Fibroblast of lung (primary cell): ENCODE data around the gene PFKFB3. TPM values are rescaled to one million over a fixed set of nuclear protein-coding genes. Genes with fewer than 3 reads are reported as not detected.

ENCODE experiments used
- DNase-seq, 2 donors: peaks; one replicate each; pipeline versions ENCODE4 v3.0.0 to v3.0.0-alpha.2; 2010; ENCODE audit warnings: low read depth in 2 of 2
- H2AFZ ChIP-seq: 2 replicates; pipeline ENCODE4 v1.5.1; 2012; ENCODE audit warnings: low read length, control low read depth, inconsistent platforms
- H3K27ac ChIP-seq: 2 replicates; pipeline ENCODE4 v1.5.1; 2011; ENCODE audit warnings: low read length, control low read depth; ENCODE audit not compliant: insufficient read depth
- H3K27me3 ChIP-seq: 2 replicates; pipeline ENCODE4 v1.5.1; 2011; ENCODE audit warnings: mild to moderate bottlenecking, low read length; ENCODE audit not compliant: control insufficient read depth, insufficient read depth
- H3K36me3 ChIP-seq: 2 replicates; pipeline ENCODE4 v1.5.1; 2011; ENCODE audit warnings: low read length; ENCODE audit not compliant: control insufficient read depth, insufficient read depth
- H3K4me1 ChIP-seq: 2 replicates; pipeline ENCODE4 v1.5.1; 2011; ENCODE audit warnings: low read length; ENCODE audit not compliant: control insufficient read depth, insufficient read depth; ENCODE audit errors: extremely low read depth
- H3K4me2 ChIP-seq: 2 replicates; pipeline ENCODE4 v1.5.1; 2011; ENCODE audit warnings: low read length, control low read depth; ENCODE audit not compliant: insufficient read depth; ENCODE audit errors: extremely low read depth
- H3K4me3 ChIP-seq, 4 experiments: fragments of 200-600 bp in 1 of 4; sonication (generic) in 1 of 4; replicated peaks in 1 of 4; 2 replicates each; pipeline ENCODE4 v1.5.1; 2011 to 2016; ENCODE audit warnings: low read length in 4 of 4, low read depth in 3 of 4, mild to moderate bottlenecking in 3 of 4, control low read depth in 2 of 4, inconsistent platforms in 1 of 4, mixed read lengths in 1 of 4; ENCODE audit not compliant: insufficient read depth in 1 of 4; ENCODE audit errors: control extremely low read depth in 1 of 4
- H3K79me2 ChIP-seq: 2 replicates; pipeline ENCODE4 v1.5.1; 2012; ENCODE audit warnings: mild to moderate bottlenecking, low read length, inconsistent platforms; ENCODE audit not compliant: control insufficient read depth, insufficient read depth
- H3K9ac ChIP-seq: 2 replicates; pipeline ENCODE4 v1.5.1; 2011; ENCODE audit warnings: mild to moderate bottlenecking, low read length, control low read depth; ENCODE audit not compliant: insufficient read depth
- H3K9me3 ChIP-seq: 2 replicates; pipeline ENCODE4 v1.5.1; 2012; ENCODE audit warnings: low read depth, low read length; ENCODE audit not compliant: control insufficient read depth, insufficient read depth
- H4K20me1 ChIP-seq: 2 replicates; pipeline ENCODE4 v1.5.1; 2011; ENCODE audit warnings: low read length; ENCODE audit not compliant: control insufficient read depth, insufficient read depth; ENCODE audit errors: extremely low read depth
- CTCF ChIP-seq, 2 donors: IDR thresholded peaks in 1 of 2; conservative IDR thresholded peaks in 1 of 2; 1 replicate in 1 of 2; 2 replicates in 1 of 2; pipeline ENCODE4 v1.5.1; 2011 to 2012; ENCODE audit warnings: low read length in 2 of 2, control low read depth in 1 of 2, inconsistent platforms in 1 of 2, low read depth in 1 of 2, mild to moderate bottlenecking in 1 of 2
- EZH2 ChIP-seq: IDR thresholded peaks from 2 replicates; pipeline ENCODE4 v1.5.1; 2012; ENCODE audit warnings: low read length, control low read depth, mild to moderate bottlenecking; ENCODE audit errors: missing control alignments
- polyA plus RNA-seq, 2 donors: library from polyadenylated mRNA; depleted of rRNA in 1 of 2; stranded (reverse) in 1 of 2; unstranded in 1 of 2; fragments of >200 nt; gene quantifications; 2 replicates each; pipeline ENCODE4 v1.2.1, GENCODE V29; 2011 to 2012; ENCODE audit warnings: missing spikeins in 1 of 2
- total RNA-seq: library from RNA; depleted of rRNA; stranded (reverse); fragments of >200 nt; gene quantifications from 2 replicates; pipeline ENCODE4 v1.2.1, GENCODE V29; 2014

PFKFB3 gene
- total and polyA plus RNA-seq, 2 donors (not counting 1 experiment from before 2014, with no cell fraction given) = 14.2 to 25.8 TPM

DNA sequence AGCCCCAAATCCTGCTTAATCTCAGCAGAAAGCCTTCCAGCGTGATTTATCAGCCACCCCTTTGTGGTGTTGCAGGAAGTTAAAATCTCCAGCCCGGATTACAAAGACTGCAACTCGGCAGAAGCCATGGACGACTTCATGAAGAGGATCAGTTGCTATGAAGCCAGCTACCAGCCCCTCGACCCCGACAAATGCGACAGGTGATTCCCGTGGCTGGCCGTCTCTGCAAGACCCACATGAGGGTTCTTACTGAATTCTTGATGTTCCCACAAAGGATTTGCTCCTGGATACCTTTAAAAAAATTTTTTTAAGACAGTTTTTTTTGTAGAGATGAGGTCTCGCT, 16.7 kb downstream of the PFKFB3 start:
- H4K20me1 ChIP-seq = no peaks in the 10 kb centered on the region
- peaks cover 43% of the 10 kb centered on the region for H3K36me3 ChIP-seq
- peaks cover 2% of the 10 kb centered on the region for H3K4me1 ChIP-seq
- H3K27me3 ChIP-seq = no peaks in the 10 kb centered on the region
- H3K9ac ChIP-seq = no peak overlapping the region
- no peaks in the 10 kb centered on the region for H3K79me2 ChIP-seq
- no peak overlapping the region for H3K4me3 ChIP-seq
- no peak overlapping the region for H3K4me2 ChIP-seq
- H2AFZ ChIP-seq = no peak overlapping the region
- no peak overlapping the region for H3K27ac ChIP-seq
- H3K9me3 ChIP-seq = no peaks in the 10 kb centered on the region
- TF ChIP-seq EZH2 (no peak), CTCF (conservative IDR thresholded peaks at IDR 0.05 in 1 of 2, IDR thresholded peaks at IDR 0.05 in 1 of 2; ENCODE audit: low read depth in 1 of 2, low read length in 2 of 2) (no peak)
- DNase-seq = no peak

GRCh38 chr10:6220418-6221191, 17.9 kb downstream of the PFKFB3 start:
- TF ChIP-seq EZH2 (no peak), CTCF (conservative IDR thresholded peaks at IDR 0.05 in 1 of 2, IDR thresholded peaks at IDR 0.05 in 1 of 2; ENCODE audit: low read depth in 1 of 2, low read length in 2 of 2) (no peak)
- no peak overlapping the region for H3K4me3 ChIP-seq
- H3K27ac ChIP-seq = no peak overlapping the region
- H3K9me3 ChIP-seq = no peaks in the 10 kb centered on the region
- no peaks in the 10 kb centered on the region for H4K20me1 ChIP-seq
- H3K9ac ChIP-seq = no peak overlapping the region
- H3K4me1 ChIP-seq = peaks cover 2% of the 10 kb centered on the region
- no peak for DNase-seq
- H3K4me2 ChIP-seq = no peak overlapping the region
- no peaks in the 10 kb centered on the region for H3K27me3 ChIP-seq
- H3K36me3 ChIP-seq = peaks cover 41% of the 10 kb centered on the region
- no peak overlapping the region for H2AFZ ChIP-seq
- no peaks in the 10 kb centered on the region for H3K79me2 ChIP-seq

DNA sequence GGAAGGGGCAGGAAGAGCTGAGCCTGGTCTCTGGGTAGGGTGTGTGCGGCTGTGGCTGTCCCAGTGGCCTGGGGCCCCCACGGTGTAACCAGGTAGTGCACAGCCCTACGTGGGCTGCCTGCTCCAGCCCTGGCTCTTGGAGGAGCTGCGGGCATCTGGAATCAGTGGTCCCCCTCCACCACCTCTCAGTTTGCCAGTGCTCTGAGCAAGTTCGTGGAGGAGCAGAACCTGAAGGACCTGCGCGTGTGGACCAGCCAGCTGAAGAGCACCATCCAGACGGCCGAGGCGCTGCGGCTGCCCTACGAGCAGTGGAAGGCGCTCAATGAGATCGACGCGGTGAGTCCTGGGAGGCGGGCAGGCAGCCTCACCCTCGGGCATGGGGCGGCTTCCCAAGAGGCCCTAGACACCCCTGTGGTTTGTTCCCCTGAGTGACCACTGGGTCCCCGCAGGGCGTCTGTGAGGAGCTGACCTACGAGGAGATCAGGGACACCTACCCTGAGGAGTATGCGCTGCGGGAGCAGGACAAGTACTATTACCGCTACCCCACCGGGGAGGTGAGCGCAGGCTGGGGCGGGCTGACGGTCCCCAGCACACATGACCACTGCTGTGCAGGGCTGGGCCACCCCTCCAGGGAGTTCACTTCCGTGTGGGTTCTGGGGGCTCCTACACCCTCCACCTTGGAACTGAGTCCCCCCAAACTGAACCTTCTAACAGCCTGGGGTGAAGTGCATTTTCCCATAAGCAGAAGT, 18.6 kb downstream of the PFKFB3 start:
- H3K9me3 ChIP-seq = no peaks in the 10 kb centered on the region
- no peaks in the 10 kb centered on the region for H4K20me1 ChIP-seq
- H3K4me3 ChIP-seq = no peak overlapping the region
- H3K79me2 ChIP-seq = no peaks in the 10 kb centered on the region
- no peak for TF ChIP-seq EZH2
- no peak for TF ChIP-seq CTCF (conservative IDR thresholded peaks at IDR 0.05 in 1 of 2, IDR thresholded peaks at IDR 0.05 in 1 of 2; ENCODE audit: low read depth in 1 of 2, low read length in 2 of 2)
- no peak overlapping the region for H3K9ac ChIP-seq
- peaks cover 42% of the 10 kb centered on the region for H3K36me3 ChIP-seq
- no peak overlapping the region for H2AFZ ChIP-seq
- no peaks in the 10 kb centered on the region for H3K27me3 ChIP-seq
- peaks cover 2% of the 10 kb centered on the region for H3K4me1 ChIP-seq
- H3K27ac ChIP-seq = no peak overlapping the region
- no peak for DNase-seq
- H3K4me2 ChIP-seq = no peak overlapping the region
